IMR-90 (cell line): ENCODE measurements around the gene CLRN1. TPM values are rescaled to one million over a fixed set of nuclear protein-coding genes. Genes with fewer than 3 reads are reported as not detected.

Experiments
- ATAC-seq: fragments of 200-7000 bp; cut with Tn5 transposase; 2 replicates; pipeline ENCODE4 v1.9.1; 2020; ENCODE audit warnings: low read depth, mild to moderate bottlenecking, moderate library complexity
- BruUV-seq: library from RNA; stranded (reverse); fragments of 400-500 nt; replicated peaks from 2 replicates; lab custom pipeline; 2021; lab: Mats Ljungman, UMichigan
- CTCF ChIA-PET: fragments of 300-600 bp; formaldehyde crosslinking; extraction: SDS; loops from one replicate; lab custom pipeline; 2021; ENCODE audit warnings: antibody characterized with exemption; lab: Yijun Ruan, JAX
- POLR2A ChIA-PET: fragments of 300-600 bp; sonication (Branson Sonifier 250); formaldehyde crosslinking; loops from one replicate; lab custom pipeline; 2022; ENCODE audit warnings: antibody characterized with exemption; ENCODE audit not compliant: unreplicated experiment; lab: Charles Lee
- DNase-seq: peaks from one replicate; pipeline ENCODE4 v3.0.0; 2013
- H2AFZ ChIP-seq: replicated peaks from 2 replicates; pipeline ENCODE3; 2013; ENCODE audit warnings: low read length, mild to moderate bottlenecking; ENCODE audit not compliant: poor library complexity
- H2AK5ac ChIP-seq: 2 replicates; pipeline ENCODE4 v1.6.1; 2013; ENCODE audit warnings: low read depth, low read length, inconsistent platforms
- H2AK9ac ChIP-seq: replicated peaks from 2 replicates; pipeline ENCODE3; 2013; ENCODE audit warnings: mild to moderate bottlenecking, low read depth, low read length, moderate library complexity; ENCODE audit not compliant: poor library complexity
- H2BK120ac ChIP-seq: 2 replicates; pipeline ENCODE4 v1.6.1; 2013; ENCODE audit warnings: low read depth, low read length, inconsistent platforms
- H2BK15ac ChIP-seq: 3 replicates; pipeline ENCODE4 v1.6.1; 2013; ENCODE audit warnings: low read depth, low read length, inconsistent platforms
- H2BK20ac ChIP-seq: 2 replicates; pipeline ENCODE4 v1.6.1; 2013; ENCODE audit warnings: low read depth, mild to moderate bottlenecking, inconsistent platforms, low read length, moderate library complexity
- H2BK5ac ChIP-seq: 2 replicates; pipeline ENCODE4 v1.6.1; 2013; ENCODE audit warnings: mild to moderate bottlenecking, low read depth, low read length, inconsistent platforms; ENCODE audit not compliant: poor library complexity, severe bottlenecking
- H3K14ac ChIP-seq: replicated peaks from 2 replicates; pipeline ENCODE4 v1.6.1; 2013; ENCODE audit warnings: low read depth, low read length, inconsistent platforms
- H3K18ac ChIP-seq: 2 replicates; pipeline ENCODE4 v1.6.1; 2013; ENCODE audit warnings: low read depth, low read length, control low read depth
- H3K23ac ChIP-seq: 2 replicates; pipeline ENCODE4 v1.6.1; 2013; ENCODE audit warnings: low read depth, low read length, inconsistent platforms
- H3K27ac ChIP-seq: 2 replicates; pipeline ENCODE4 v1.5.1; 2013; ENCODE audit warnings: mild to moderate bottlenecking, control low read depth, low read length; ENCODE audit not compliant: insufficient read depth
- H3K27me3 ChIP-seq: 2 replicates; pipeline ENCODE4 v1.6.1; 2013; ENCODE audit warnings: low read length; ENCODE audit not compliant: control insufficient read depth, insufficient read depth
- H3K36me3 ChIP-seq: 2 replicates; pipeline ENCODE4 v1.6.1; 2013; ENCODE audit warnings: low read length, mixed read lengths; ENCODE audit not compliant: control insufficient read depth, insufficient read depth
- H3K4ac ChIP-seq: 2 replicates; pipeline ENCODE4 v1.6.1; 2013; ENCODE audit warnings: low read depth, low read length, inconsistent platforms
- H3K4me1 ChIP-seq: 2 replicates; pipeline ENCODE4 v1.6.1; 2013; ENCODE audit warnings: low read length, mixed read lengths; ENCODE audit not compliant: control insufficient read depth, insufficient read depth
- H3K4me2 ChIP-seq: 2 replicates; pipeline ENCODE4 v1.6.1; 2013; ENCODE audit warnings: low read depth, mild to moderate bottlenecking, control low read depth, low read length, moderate library complexity
- H3K4me3 ChIP-seq: 2 replicates; pipeline ENCODE4 v1.5.1; 2013; ENCODE audit warnings: low read depth, mild to moderate bottlenecking, control low read depth, low read length, moderate library complexity; ENCODE audit not compliant: insufficient read depth
- H3K56ac ChIP-seq: 2 replicates; pipeline ENCODE4 v1.6.1; 2013; ENCODE audit warnings: low read length, inconsistent platforms; ENCODE audit not compliant: insufficient read depth; ENCODE audit errors: extremely low read depth
- H3K79me1 ChIP-seq, 2 experiments: 2 replicates each; pipeline ENCODE4 v1.6.1; 2013; ENCODE audit warnings: low read length in 2 of 2, inconsistent platforms in 1 of 2, low read depth in 1 of 2
- H3K9ac ChIP-seq: 2 replicates; pipeline ENCODE4 v1.6.1; 2013; ENCODE audit warnings: low read depth, low read length, control low read depth
- H3K9me1 ChIP-seq: 2 replicates; pipeline ENCODE4 v1.6.1; 2013; ENCODE audit warnings: low read length, inconsistent platforms; ENCODE audit not compliant: insufficient read depth
- H3K9me3 ChIP-seq: 2 replicates; pipeline ENCODE4 v1.6.1; 2013; ENCODE audit warnings: low read length; ENCODE audit not compliant: control insufficient read depth, insufficient read depth
- H4K20me1 ChIP-seq: 2 replicates; pipeline ENCODE4 v1.6.1; 2013; ENCODE audit warnings: low read length, inconsistent platforms; ENCODE audit not compliant: insufficient read depth
- H4K5ac ChIP-seq: 2 replicates; pipeline ENCODE4 v1.6.1; 2013; ENCODE audit warnings: mild to moderate bottlenecking, low read depth, low read length, control low read depth
- H4K8ac ChIP-seq, 2 experiments: 2 replicates each; pipeline ENCODE4 v1.6.1; 2013; ENCODE audit warnings: low read depth in 2 of 2, low read length in 2 of 2, control low read depth in 1 of 2, inconsistent platforms in 1 of 2
- H4K91ac ChIP-seq: 2 replicates; pipeline ENCODE4 v1.6.1; 2013; ENCODE audit warnings: low read depth, low read length, inconsistent platforms; ENCODE audit not compliant: insufficient read depth
- BHLHE40 ChIP-seq: fragments of 150-350 bp; IDR thresholded peaks from 2 replicates; pipeline ENCODE4 v1.6.1; 2016; ENCODE audit warnings: mild to moderate bottlenecking, low read depth, low read length
- CEBPB ChIP-seq: IDR thresholded peaks from 2 replicates; pipeline ENCODE4 v1.6.1; 2012; ENCODE audit warnings: low read depth, low read length, improper control_type of control experiment
- CHD1 ChIP-seq: IDR thresholded peaks from 2 replicates; pipeline ENCODE4 v1.6.1; 2012; ENCODE audit warnings: low read depth, low read length, improper control_type of control experiment
- CTCF ChIP-seq: conservative IDR thresholded peaks from 2 replicates; pipeline ENCODE4 v1.5.1; 2012; ENCODE audit warnings: mild to moderate bottlenecking, low read depth, low read length, improper control_type of control experiment
- ELK1 ChIP-seq: fragments of 150-350 bp; IDR thresholded peaks from 2 replicates; pipeline ENCODE4 v1.6.1; 2016; ENCODE audit warnings: low read depth, mild to moderate bottlenecking, low read length, moderate library complexity, borderline replicate concordance
- MAFK ChIP-seq: IDR thresholded peaks from 2 replicates; pipeline ENCODE4 v1.6.1; 2012; ENCODE audit warnings: low read depth, low read length, improper control_type of control experiment
- MAZ ChIP-seq: IDR thresholded peaks from 2 replicates; pipeline ENCODE4 v1.6.1; 2012; ENCODE audit warnings: low read depth, mild to moderate bottlenecking, low read length, improper control_type of control experiment, moderate library complexity, borderline replicate concordance
- MXI1 ChIP-seq: IDR thresholded peaks from 2 replicates; pipeline ENCODE4 v1.6.1; 2012; ENCODE audit warnings: low read depth, mild to moderate bottlenecking, low read length, moderate library complexity, borderline replicate concordance
- NFE2L2 ChIP-seq: fragments of 150-350 bp; IDR thresholded peaks from 2 replicates; pipeline ENCODE4 v1.6.1; 2016; ENCODE audit warnings: low read depth, mild to moderate bottlenecking, low read length
- POLR2A ChIP-seq: IDR thresholded peaks from 2 replicates; pipeline ENCODE4 v1.6.1; 2012; ENCODE audit warnings: mild to moderate bottlenecking, low read depth, low read length
- RCOR1 ChIP-seq: IDR thresholded peaks from 2 replicates; pipeline ENCODE4 v1.6.1; 2012; ENCODE audit warnings: mild to moderate bottlenecking, low read length, improper control_type of control experiment; ENCODE audit not compliant: insufficient replicate concordance
- RFX5 ChIP-seq: IDR thresholded peaks from 2 replicates; pipeline ENCODE4 v1.8.0; 2012; ENCODE audit warnings: low read depth, mild to moderate bottlenecking, low read length, moderate library complexity
- SMC3 ChIP-seq: fragments of 150-350 bp; IDR thresholded peaks from 2 replicates; pipeline ENCODE4 v1.6.1; 2016; ENCODE audit warnings: low read depth, mild to moderate bottlenecking, antibody characterized with exemption, low read length, moderate library complexity
- USF2 ChIP-seq: fragments of 150-350 bp; IDR thresholded peaks from 2 replicates; pipeline ENCODE4 v1.6.1; 2017; ENCODE audit warnings: mild to moderate bottlenecking, antibody characterized with exemption, low read length, low read depth
- WGBS, 2 experiments: methylation state at CpG; one replicate each; pipeline versions ENCODE4 v1.1.5 to v1.1.7; 2013; ENCODE audit warnings: missing lambda C conversion rate in 2 of 2; ENCODE audit not compliant: insufficient read length in 1 of 2; ENCODE audit errors: extremely low coverage in 2 of 2; 5-methylcytosine and 5-hydroxymethylcytosine counted together
- dilution Hi-C: fragments of 300-500 bp; cut with HindIII; formaldehyde crosslinking; loops from one replicate; pipeline ENCODE4 v1.14.3; 2018; ENCODE audit warnings: low sequenced_read_pairs; ENCODE audit not compliant: unreplicated experiment
- in situ Hi-C: fragments of 300-500 bp; cut with MboI; formaldehyde crosslinking; loops from 3 replicates; pipeline ENCODE4 v1.14.3; 2019; ENCODE audit warnings: low sequenced_read_pairs, inconsistent platforms, mixed read lengths
- intact Hi-C: fragments of 100-400 bp; cut with micrococcal nuclease; formaldehyde crosslinking; loops from 2 replicates; pipeline ENCODE4 v1.10.0; 2022
- polyA plus RNA-seq, 3 experiments: library from polyadenylated mRNA; depleted of rRNA; stranded (reverse); fragments of >200 nt; gene quantifications; 2 replicates each; pipeline ENCODE4 v1.2.3, GENCODE V29; 2012; ENCODE audit warnings: low replicate concordance in 1 of 3
- total RNA-seq: library from RNA; depleted of rRNA; stranded (reverse); fragments of >200 nt; gene quantifications from 2 replicates; pipeline ENCODE4 v1.2.3, GENCODE V29; 2012

CLRN1 gene
- total and polyA plus RNA-seq, 2 of the 4 experiments (the other 2 are of a cell fraction) = not detected

DNA sequence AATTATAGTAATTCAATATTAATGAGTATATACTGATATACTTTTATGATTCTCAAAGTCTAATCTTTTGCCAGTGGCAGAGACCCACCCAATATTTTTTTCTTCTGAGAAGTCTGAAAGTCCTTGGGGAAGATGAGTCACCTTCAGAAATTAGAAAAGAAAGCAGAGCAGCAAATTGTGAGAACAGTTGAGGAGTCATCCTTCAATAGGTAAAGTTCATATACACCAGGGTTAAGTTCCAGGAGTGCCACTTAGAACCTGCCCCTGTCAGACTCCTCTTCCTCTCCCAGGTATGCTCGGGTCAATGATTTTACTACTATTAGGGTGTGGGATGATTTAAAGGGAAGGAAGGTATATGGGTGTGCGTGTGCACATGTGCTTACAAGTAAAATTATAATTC lies 7.1 kb downstream of the CLRN1 start:
- H4K20me1 ChIP-seq = no peaks in the 10 kb centered on the region
- H2BK5ac ChIP-seq = no peak overlapping the region
- no CpG with 5 or more reads among the region's 2 CpGs for WGBS, 2 experiments
- no peak overlapping the region for H2AK9ac ChIP-seq
- no peak overlapping the region for H2AFZ ChIP-seq
- no peak overlapping the region for H3K4ac ChIP-seq
- H3K4me3 ChIP-seq = no peak overlapping the region
- H2BK20ac ChIP-seq = no peak overlapping the region
- no peak overlapping the region for H3K9ac ChIP-seq
- H3K27me3 ChIP-seq = peaks cover 12% of the 10 kb centered on the region
- no peak overlapping the region for H2AK5ac ChIP-seq
- no peak overlapping the region for H3K4me2 ChIP-seq
- no peak overlapping the region for H3K23ac ChIP-seq
- no peak for TF ChIP-seq CTCF
- no peak for TF ChIP-seq BHLHE40
- no peak for TF ChIP-seq MAFK
- TF ChIP-seq NFE2L2 = no peak
- no peak for TF ChIP-seq MXI1
- no peak for TF ChIP-seq CEBPB
- TF ChIP-seq RCOR1 = no peak
- no peak for TF ChIP-seq POLR2A
- TF ChIP-seq USF2 = no peak
- no peak for TF ChIP-seq ELK1
- no peak for TF ChIP-seq MAZ
- TF ChIP-seq SMC3 = no peak
- no peak for TF ChIP-seq CHD1
- no peak for TF ChIP-seq RFX5
- H4K5ac ChIP-seq = no peak overlapping the region
- no peak for DNase-seq
- H3K27ac ChIP-seq = no peak overlapping the region
- H3K9me1 ChIP-seq = no peaks in the 10 kb centered on the region
- H2BK120ac ChIP-seq = no peak overlapping the region
- POLR2A ChIA-PET = no interaction called here
- no peak overlapping the region for H2BK15ac ChIP-seq
- H3K9me3 ChIP-seq = no peaks in the 10 kb centered on the region
- in situ Hi-C loops (no loop called here), dilution Hi-C loops (no loop called here), intact Hi-C loops (no loop called here)
- H3K79me1 ChIP-seq = no peaks in the 10 kb centered on the region
- no peak overlapping the region for H4K8ac ChIP-seq
- no peak overlapping the region for H3K18ac ChIP-seq
- H3K14ac ChIP-seq = no peak overlapping the region
- BruUV-seq = no TSS peak
- no peaks in the 10 kb centered on the region for H3K4me1 ChIP-seq
- CTCF ChIA-PET = no interaction called here
- no peak for ATAC-seq
- no peaks in the 10 kb centered on the region for H3K36me3 ChIP-seq
- no peak overlapping the region for H4K91ac ChIP-seq
- H3K56ac ChIP-seq = no peak overlapping the region
